Muscle layer of colon (tissue), 2 donors: Measurements from ENCODE around the gene TAF11L13.
"Not testable (repeated sequence)": the region's sequence is repeated elsewhere in the genome, so short reads cannot be mapped to it uniquely, and the experiment has no call there.

Experiments used
- H3K27ac ChIP-seq: one replicate; pipeline ENCODE4 v1.7.0; 2013; ENCODE audit warnings: low read depth, mild to moderate bottlenecking, low read length, moderate library complexity
- H3K27me3 ChIP-seq, 2 donors: one replicate each; pipeline ENCODE4 v1.7.0; 2013; ENCODE audit warnings: low read length in 2 of 2, mild to moderate bottlenecking in 2 of 2; ENCODE audit not compliant: insufficient read depth in 2 of 2, control insufficient read depth in 1 of 2
- H3K36me3 ChIP-seq: one replicate; pipeline ENCODE4 v1.7.0; 2013; ENCODE audit warnings: mild to moderate bottlenecking, low read length; ENCODE audit not compliant: insufficient read depth
- H3K4me1 ChIP-seq: one replicate; pipeline ENCODE4 v1.7.0; 2013; ENCODE audit warnings: mild to moderate bottlenecking, low read length; ENCODE audit not compliant: insufficient read depth
- H3K4me3 ChIP-seq, 2 donors: one replicate each; pipeline ENCODE4 v1.7.0; 2013; ENCODE audit warnings: low read length in 2 of 2, low read depth in 1 of 2, mild to moderate bottlenecking in 1 of 2, moderate library complexity in 1 of 2
- H3K9ac ChIP-seq: one replicate; pipeline ENCODE4 v1.7.0; 2013; ENCODE audit warnings: low read length
- H3K9me3 ChIP-seq: one replicate; pipeline ENCODE4 v1.7.0; 2013; ENCODE audit warnings: mild to moderate bottlenecking, low read length
- donor health status: abdominal sarcoma.
- donor health status: Adenocarcinoma of cecum.

The TAF11L13 gene

GRCh38 chr5:17625686-17626085 lies 6.2 kb upstream of the TAF11L13 start:
- Histone ChIP-seq H3K27me3 (no peaks in the 10 kb centered on the region), H3K36me3 (no peaks in the 10 kb centered on the region), H3K4me1 (no peaks in the 10 kb centered on the region), H3K27ac (no peak overlapping the region), H3K4me3 (no peak overlapping the region), H3K9me3 (no peaks in the 10 kb centered on the region), H3K9ac (no peak overlapping the region)

GRCh38 chr5:17634160-17634559 lies 2.3 kb downstream of the TAF11L13 start, which contains the start of gene TAF11L14:
TSS of gene TAF11L14 (plus strand) at chr5:17634460.
- Histone ChIP-seq H3K9me3 (no peaks in the 10 kb centered on the region), H3K4me1 (no peaks in the 10 kb centered on the region), H3K36me3 (no peaks in the 10 kb centered on the region), H3K9ac (no peak within 1 kb of the TSS), H3K27ac (no peak within 1 kb of the TSS), H3K4me3 (no peak within 1 kb of the TSS), H3K27me3 (no peaks in the 10 kb centered on the region)

GRCh38 chr5:17649232-17649631 lies 17.3 kb downstream of the TAF11L13 start:
- not testable (repeated sequence) for H3K9ac ChIP-seq, H3K4me3 ChIP-seq, H3K36me3 ChIP-seq, H3K27ac ChIP-seq, H3K27me3 ChIP-seq, H3K9me3 ChIP-seq, H3K4me1 ChIP-seq

DNA sequence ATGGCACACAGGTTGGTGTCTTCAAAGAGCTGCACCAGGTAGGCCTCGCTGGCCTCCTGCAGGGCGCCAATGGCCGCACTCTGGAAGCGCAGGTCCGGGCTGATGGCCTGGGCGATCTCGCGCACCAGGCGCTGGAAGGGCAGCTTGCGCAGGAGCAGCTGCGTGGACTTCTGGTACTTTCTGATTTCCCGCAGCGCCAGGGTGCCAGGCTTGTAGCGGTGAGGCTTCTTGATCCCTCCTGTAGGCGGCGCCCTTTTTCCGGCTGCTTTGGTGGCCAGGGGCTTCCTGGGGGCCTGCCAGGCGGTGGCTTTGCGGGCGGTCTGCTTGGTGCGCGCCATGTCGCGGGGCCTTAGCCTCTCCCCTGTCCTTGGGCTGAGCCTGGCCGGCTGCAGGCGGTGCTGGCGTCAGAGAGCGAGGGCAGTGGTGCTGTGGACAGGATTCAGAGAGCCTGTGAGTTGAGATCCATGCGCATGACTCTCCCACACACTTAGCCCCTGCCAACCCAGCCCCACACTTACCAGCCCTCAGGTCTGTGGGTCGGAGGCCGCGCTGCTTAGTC lies 23.4 kb downstream of the TAF11L13 start:
- not testable (repeated sequence) for H3K27ac ChIP-seq, H3K36me3 ChIP-seq, H3K4me3 ChIP-seq, H3K27me3 ChIP-seq, H3K9ac ChIP-seq, H3K9me3 ChIP-seq, H3K4me1 ChIP-seq

- no peaks in the 10 kb centered on the region for H3K36me3 ChIP-seq
- H3K4me3 ChIP-seq: no peak overlapping the region
These were observed 24.0 kb downstream of the TAF11L13 start for GRCh38 chr5:17655921-17656320.

DNA sequence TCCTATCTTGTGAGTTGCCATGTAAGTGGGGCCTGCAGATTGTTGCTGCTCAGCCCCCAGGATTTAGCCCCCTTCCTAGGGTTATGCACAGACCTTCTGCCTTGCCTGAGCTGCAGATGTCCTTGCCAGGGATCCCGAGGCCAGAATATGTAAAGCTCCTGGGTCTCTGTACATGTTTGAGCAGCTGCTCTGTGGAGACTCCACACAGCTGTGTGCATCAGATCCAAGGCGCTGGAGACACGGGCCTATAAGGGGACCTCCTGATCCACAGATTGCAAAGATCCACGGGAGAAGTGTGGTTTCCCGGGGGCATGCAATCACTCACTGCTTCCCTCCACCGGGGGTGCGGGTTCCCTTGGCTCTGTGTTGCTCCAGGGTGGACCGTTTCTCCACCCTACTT lies 31.3 kb downstream of the TAF11L13 start:
- Histone ChIP-seq H3K27ac (no peak overlapping the region), H3K36me3 (no peaks in the 10 kb centered on the region), H3K4me3 (no peak overlapping the region), H3K9me3 (no peaks in the 10 kb centered on the region), H3K4me1 (no peaks in the 10 kb centered on the region), H3K27me3 (no peaks in the 10 kb centered on the region), H3K9ac (no peak overlapping the region)

More at GRCh38 chr5:17655921-17656320, 24.0 kb downstream of the TAF11L13 start:
- H3K9ac ChIP-seq: no peak overlapping the region
- H3K4me1 ChIP-seq: no peaks in the 10 kb centered on the region
- no peaks in the 10 kb centered on the region for H3K27me3 ChIP-seq
- no peaks in the 10 kb centered on the region for H3K9me3 ChIP-seq
- H3K27ac ChIP-seq: no peak overlapping the region

GRCh38 chr5:17665836-17666235 lies 33.9 kb downstream of the TAF11L13 start:
- Histone ChIP-seq H3K4me1 (no peaks in the 10 kb centered on the region), H3K9ac (no peak overlapping the region), H3K9me3 (no peaks in the 10 kb centered on the region), H3K27me3 (no peaks in the 10 kb centered on the region), H3K27ac (no peak overlapping the region), H3K36me3 (no peaks in the 10 kb centered on the region), H3K4me3 (no peak overlapping the region)

GRCh38 chr5:17666726-17667235 lies 34.9 kb downstream of the TAF11L13 start:
- Histone ChIP-seq H3K4me3 (no peak overlapping the region), H3K36me3 (no peaks in the 10 kb centered on the region), H3K9ac (no peak overlapping the region), H3K27ac (no peak overlapping the region), H3K9me3 (no peaks in the 10 kb centered on the region), H3K27me3 (no peaks in the 10 kb centered on the region), H3K4me1 (no peaks in the 10 kb centered on the region)

DNA sequence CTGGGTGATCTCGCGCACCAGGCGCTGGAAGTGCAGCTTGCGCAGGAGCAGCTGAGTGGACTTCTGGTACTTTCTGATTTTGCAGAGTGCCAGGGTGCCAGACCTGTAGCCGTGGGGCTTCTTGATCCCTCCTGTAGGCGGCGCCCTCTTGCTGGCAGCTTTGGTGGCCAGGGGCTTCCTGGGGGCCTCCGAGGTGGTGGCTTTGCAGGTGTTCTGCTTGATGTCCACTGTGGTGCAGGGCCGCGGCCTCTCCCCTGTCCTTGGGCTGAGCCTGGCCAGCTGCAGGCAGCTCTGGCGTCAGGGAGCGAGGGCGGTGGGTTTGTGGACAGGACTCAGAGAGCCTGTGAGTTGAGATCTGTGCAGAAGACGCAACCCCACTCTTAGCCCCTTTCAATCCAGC lies 38.5 kb downstream of the TAF11L13 start:
- H3K9ac ChIP-seq: no peak overlapping the region
- H3K36me3 ChIP-seq: no peaks in the 10 kb centered on the region
- no peaks in the 10 kb centered on the region for H3K9me3 ChIP-seq

DNA sequence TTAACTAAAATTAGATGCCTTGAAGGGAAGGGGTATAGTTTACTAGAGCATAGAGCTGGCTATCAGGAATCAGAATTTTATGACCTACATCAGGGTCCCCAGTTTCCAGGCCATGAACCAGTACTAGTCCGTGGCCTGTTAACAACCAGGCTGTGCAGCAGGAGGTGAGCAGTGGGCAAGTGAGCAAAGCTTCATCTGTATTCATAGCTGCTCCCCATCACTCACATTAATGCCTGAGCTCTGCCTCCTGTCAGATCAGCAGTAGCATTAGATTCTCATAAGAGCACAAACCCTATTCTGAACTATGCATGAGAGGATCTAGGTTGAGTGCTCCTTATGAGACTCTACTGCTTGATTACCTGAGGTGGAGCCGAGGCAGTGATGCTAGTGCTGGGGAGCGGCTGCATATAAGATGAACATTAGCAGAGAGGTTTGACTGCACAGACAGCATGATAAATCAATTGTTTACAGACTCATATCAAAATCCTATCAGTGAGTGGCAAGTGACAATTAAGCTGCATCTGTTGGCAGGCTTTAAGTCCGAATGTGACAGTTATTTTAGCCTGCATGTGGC lies 47.0 kb downstream of the TAF11L13 start:
- no peak overlapping the region for H3K9ac ChIP-seq
- no peaks in the 10 kb centered on the region for H3K4me1 ChIP-seq
- H3K27me3 ChIP-seq: no peaks in the 10 kb centered on the region
- no peaks in the 10 kb centered on the region for H3K9me3 ChIP-seq
- H3K36me3 ChIP-seq: no peaks in the 10 kb centered on the region
- no peak overlapping the region for H3K4me3 ChIP-seq
- H3K27ac ChIP-seq: no peak overlapping the region

More for the DNA sequence above, 38.5 kb downstream of the TAF11L13 start:
- Histone ChIP-seq H3K27me3 (no peaks in the 10 kb centered on the region), H3K27ac (no peak overlapping the region), H3K4me3 (no peak overlapping the region), H3K4me1 (no peaks in the 10 kb centered on the region)

- Histone ChIP-seq H3K27me3 (no peaks in the 10 kb centered on the region), H3K4me1 (no peaks in the 10 kb centered on the region), H3K27ac (no peak overlapping the region), H3K36me3 (no peaks in the 10 kb centered on the region), H3K4me3 (no peak overlapping the region), H3K9ac (no peak overlapping the region), H3K9me3 (no peaks in the 10 kb centered on the region)
These were observed 47.8 kb downstream of the TAF11L13 start for GRCh38 chr5:17679597-17680203.

- Histone ChIP-seq H3K4me1 (no peaks in the 10 kb centered on the region), H3K4me3 (no peak overlapping the region), H3K9ac (no peak overlapping the region), H3K27me3 (no peaks in the 10 kb centered on the region), H3K27ac (no peak overlapping the region), H3K36me3 (no peaks in the 10 kb centered on the region), H3K9me3 (no peaks in the 10 kb centered on the region)
These were observed 48.8 kb downstream of the TAF11L13 start for GRCh38 chr5:17680737-17681136.
